Suprapubic skin (tissue), 4 donors: Measurements from ENCODE around the gene EZR. TPM values are rescaled to one million over a fixed set of nuclear protein-coding genes. Genes with fewer than 3 reads are reported as not detected.

ENCODE experiments used
- DNase-seq, 2 donors: peaks; one replicate each; pipeline ENCODE4 v3.0.0-alpha.2; 2019; ENCODE audit warnings: low spot score in 2 of 2
- H3K27ac ChIP-seq: fragments of 200-600 bp; sonication (generic); one replicate; pipeline ENCODE4 v1.5.1; 2019
- H3K27me3 ChIP-seq: fragments of 200-600 bp; sonication (generic); one replicate; pipeline ENCODE4 v1.5.1; 2019
- H3K36me3 ChIP-seq: fragments of 200-600 bp; sonication (generic); one replicate; pipeline ENCODE4 v1.5.1; 2019
- H3K4me1 ChIP-seq: fragments of 200-600 bp; sonication (generic); one replicate; pipeline ENCODE4 v1.5.1; 2019
- H3K4me3 ChIP-seq: fragments of 200-600 bp; sonication (generic); one replicate; pipeline ENCODE4 v1.5.1; 2019; ENCODE audit warnings: mild to moderate bottlenecking
- H3K9me3 ChIP-seq: fragments of 200-600 bp; sonication (generic); one replicate; pipeline ENCODE4 v1.5.1; 2019
- CTCF ChIP-seq, 2 donors: fragments of 200-600 bp in 1 of 2; fragments of 450-650 bp in 1 of 2; sonication (generic) in 1 of 2; IDR thresholded peaks; one replicate each; pipeline ENCODE4 v1.5.1; 2016 to 2019; ENCODE audit warnings: antibody characterized with exemption in 2 of 2, mild to moderate bottlenecking in 1 of 2, moderate library complexity in 1 of 2
- EP300 ChIP-seq: sonication (generic); formaldehyde crosslinking; IDR thresholded peaks from one replicate; pipeline ENCODE4 v1.6.1; 2017; ENCODE audit warnings: antibody characterized with exemption
- POLR2A ChIP-seq, 2 donors: fragments of 450-650 bp; IDR thresholded peaks; one replicate each; pipeline ENCODE4 v1.6.1; 2017; ENCODE audit warnings: antibody characterized with exemption in 2 of 2, mild to moderate bottlenecking in 2 of 2, moderate library complexity in 2 of 2
- POLR2AphosphoS5 ChIP-seq, 3 donors: sonication (generic); formaldehyde crosslinking; IDR thresholded peaks; one replicate each; pipeline ENCODE4 v1.6.1; 2017; ENCODE audit warnings: antibody characterized with exemption in 3 of 3
- WGBS: methylation state at CpG from one replicate; pipeline ENCODE4 v1.1.5; 2018; 5-methylcytosine and 5-hydroxymethylcytosine counted together
- total RNA-seq, 4 donors: library from RNA; depleted of rRNA; stranded (reverse); fragments of >200 nt; gene quantifications; one replicate each; pipeline ENCODE4 v1.1.0, GENCODE V29; 2016

The EZR gene
- total RNA-seq, 4 donors from 2014 or later, result 154 to 394 (median 238) TPM

- Histone ChIP-seq H3K4me1 (peaks cover 66% of the 10 kb centered on the region), H3K27me3 (no peaks in the 10 kb centered on the region), H3K9me3 (no peaks in the 10 kb centered on the region), H3K36me3 (no peaks in the 10 kb centered on the region), H3K27ac (peak overlapping the region; percentile 78), H3K4me3 (no peak overlapping the region)
- WGBS, result 23% methylated on average over 13 of the region's 13 CpGs
- TF ChIP-seq POLR2A (IDR thresholded peaks at IDR 0.05) (no peak), POLR2AphosphoS5 (IDR thresholded peaks at IDR 0.05) (peak in 1 of 3 donors; percentile 72)
- peak in 1 of 2 donors; percentile 86 for DNase-seq
These were observed 34.1 kb upstream of the EZR start for GRCh38 chr6:158853072-158853879.

GRCh38 chr6:158852312-158853071, 33.3 kb upstream of the EZR start:
- 67% methylated on average over 11 of the region's 11 CpGs for WGBS
- Histone ChIP-seq H3K9me3 (no peaks in the 10 kb centered on the region), H3K27ac (peak overlapping the region; percentile 78), H3K4me3 (no peak overlapping the region), H3K36me3 (no peaks in the 10 kb centered on the region), H3K4me1 (peaks cover 71% of the 10 kb centered on the region), H3K27me3 (no peaks in the 10 kb centered on the region)
- DNase-seq, result no peak
- no peak for TF ChIP-seq POLR2A (IDR thresholded peaks at IDR 0.05)
- TF ChIP-seq POLR2AphosphoS5 (IDR thresholded peaks at IDR 0.05), result no peak
- TF ChIP-seq EP300, result no peak
- TF ChIP-seq CTCF (IDR thresholded peaks at IDR 0.05), result no peak

- H3K36me3 ChIP-seq, result no peaks in the 10 kb centered on the region
These were observed 31.6 kb upstream of the EZR start for GRCh38 chr6:158850807-158851115.

GRCh38 chr6:158849899-158850806, 31.0 kb upstream of the EZR start:
- TF ChIP-seq CTCF (IDR thresholded peaks at IDR 0.05) (no peak), POLR2AphosphoS5 (IDR thresholded peaks at IDR 0.05) (peak in 1 of 3 donors; percentile 52), EP300 (no peak)
- Histone ChIP-seq H3K4me1 (peaks cover 65% of the 10 kb centered on the region), H3K9me3 (no peaks in the 10 kb centered on the region), H3K36me3 (no peaks in the 10 kb centered on the region), H3K4me3 (peak overlapping the region; percentile 3), H3K27me3 (no peaks in the 10 kb centered on the region), H3K27ac (peak overlapping the region; percentile 94)
- WGBS, result 26% methylated on average over 9 of the region's 9 CpGs
- DNase-seq, result no peak

More at GRCh38 chr6:158850807-158851115, 31.6 kb upstream of the EZR start:
- Histone ChIP-seq H3K4me3 (no peak overlapping the region), H3K4me1 (peaks cover 65% of the 10 kb centered on the region), H3K9me3 (no peaks in the 10 kb centered on the region), H3K27me3 (no peaks in the 10 kb centered on the region), H3K27ac (peak overlapping the region; percentile 94)
- no peak for TF ChIP-seq POLR2AphosphoS5 (IDR thresholded peaks at IDR 0.05)
- TF ChIP-seq POLR2A (IDR thresholded peaks at IDR 0.05), result no peak
- no peak for TF ChIP-seq CTCF (IDR thresholded peaks at IDR 0.05)
- no peak for TF ChIP-seq EP300
- DNase-seq, result no peak

- DNase-seq, result no peak
- Histone ChIP-seq H3K27me3 (no peaks in the 10 kb centered on the region), H3K4me3 (no peak overlapping the region), H3K4me1 (peaks cover 49% of the 10 kb centered on the region), H3K36me3 (no peaks in the 10 kb centered on the region), H3K27ac (peak overlapping the region; percentile 94), H3K9me3 (no peaks in the 10 kb centered on the region)
- no peak for TF ChIP-seq CTCF (IDR thresholded peaks at IDR 0.05)
- TF ChIP-seq POLR2A (IDR thresholded peaks at IDR 0.05), result no peak
- TF ChIP-seq POLR2AphosphoS5 (IDR thresholded peaks at IDR 0.05), result no peak
- no peak for TF ChIP-seq EP300
- 85% methylated on average over 7 of the region's 7 CpGs for WGBS
These were observed 29.3 kb upstream of the EZR start for GRCh38 chr6:158848490-158848895.
